ENCODE results near the gene RS1.

The RS1 gene

DNA sequence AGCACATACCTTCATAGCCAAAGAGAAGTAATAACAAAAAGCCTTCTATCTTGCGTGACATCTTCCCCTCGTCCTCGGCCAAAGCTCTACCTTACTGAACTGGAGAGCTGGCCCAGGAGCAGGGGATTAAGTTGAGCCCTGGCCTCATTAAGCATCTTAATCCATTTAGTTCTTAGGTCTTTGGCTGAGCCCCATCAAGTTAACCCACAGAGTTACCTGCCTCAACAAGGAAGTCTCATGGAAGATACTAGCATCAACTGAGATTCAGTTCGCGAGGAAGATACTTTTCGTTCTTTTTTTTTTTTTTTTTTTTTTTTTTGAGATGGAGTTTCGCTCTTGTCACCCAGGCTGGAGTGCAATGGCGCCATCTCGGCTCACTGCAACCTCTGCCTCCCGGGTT lies at the start of gene RS1:
Gene RS1 (minus strand): TSS at position 101 of the 400 bp plus-strand sequence. CDS start 40 bp downstream, at position 61.
- no peak within 1 kb of the TSS for H3K4me3 ChIP-seq (ENCODE audit: low read length)
- no peaks in the 10 kb centered on the region for H3K27me3 ChIP-seq (ENCODE audit: control insufficient read depth, insufficient read depth, low read length)
- no peak within 1 kb of the TSS for H3K27ac ChIP-seq (ENCODE audit: low read length)
- H3K4me1 ChIP-seq (ENCODE audit: control insufficient read depth, low read depth, low read length), result no peaks in the 10 kb centered on the region
- H3K9me3 ChIP-seq (ENCODE audit: control insufficient read depth, low read depth, low read length), result peaks cover 8% of the 10 kb centered on the region
- no peak within 1 kb of the TSS for H3K9ac ChIP-seq (ENCODE audit: low read length)
- H3K36me3 ChIP-seq (ENCODE audit: control insufficient read depth, low read depth, low read length), result no peaks in the 10 kb centered on the region

DNA sequence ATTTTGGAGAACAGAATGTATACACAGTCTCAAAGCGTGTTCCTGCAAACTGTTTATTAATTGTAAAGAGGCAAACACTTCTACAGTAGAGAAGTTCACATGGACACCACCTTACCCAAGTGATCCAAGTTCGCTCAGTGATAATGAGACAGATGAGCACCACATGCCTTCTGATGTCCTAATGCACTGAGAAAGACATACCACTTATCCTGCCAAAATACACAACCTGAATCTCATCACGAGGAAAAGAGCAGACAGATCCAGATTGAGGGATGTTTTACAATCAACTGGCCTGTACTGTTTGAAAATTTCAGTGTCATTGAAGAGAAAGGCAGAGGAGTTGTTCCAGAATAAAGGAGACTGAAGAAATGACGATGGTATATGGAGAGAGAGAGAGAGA lies 47.9 kb upstream of the RS1 start:
- H3K4me1 ChIP-seq (ENCODE audit: control insufficient read depth, low read depth, low read length), result no peaks in the 10 kb centered on the region
- no peak overlapping the region for H3K27ac ChIP-seq (ENCODE audit: low read length)
- no peak overlapping the region for H3K9ac ChIP-seq (ENCODE audit: low read length)
- H3K4me3 ChIP-seq (ENCODE audit: low read length), result no peak overlapping the region
- H3K27me3 ChIP-seq (ENCODE audit: control insufficient read depth, insufficient read depth, low read length), result no peaks in the 10 kb centered on the region
- H3K36me3 ChIP-seq (ENCODE audit: control insufficient read depth, low read depth, low read length), result no peaks in the 10 kb centered on the region
- peaks cover 21% of the 10 kb centered on the region for H3K9me3 ChIP-seq (ENCODE audit: control insufficient read depth, low read depth, low read length)

DNA sequence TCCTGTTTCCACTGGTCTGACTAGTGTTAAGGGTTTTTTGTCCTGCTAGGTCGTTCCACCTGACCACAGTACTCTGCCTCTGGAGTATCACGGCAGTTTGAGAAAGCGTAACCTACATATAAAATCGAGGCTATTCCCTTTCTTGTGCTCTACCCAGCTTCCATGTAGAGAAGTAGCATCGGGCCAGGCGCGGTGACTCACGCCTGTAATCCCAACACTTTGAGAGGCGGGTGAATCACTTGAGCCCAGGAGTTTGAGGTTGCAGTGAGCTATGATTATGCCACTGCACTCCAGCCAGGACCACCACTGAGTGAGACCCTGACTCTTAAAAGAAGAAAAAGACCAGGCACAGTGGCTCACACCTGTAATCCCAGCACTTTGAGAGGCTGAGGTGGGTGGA lies 43.0 kb upstream of the RS1 start:
- Histone ChIP-seq H3K4me1 (ENCODE audit: control insufficient read depth, low read depth, low read length) (no peaks in the 10 kb centered on the region), H3K9ac (ENCODE audit: low read length) (no peak overlapping the region), H3K9me3 (ENCODE audit: control insufficient read depth, low read depth, low read length) (peaks cover 17% of the 10 kb centered on the region), H3K27ac (ENCODE audit: low read length) (no peak overlapping the region), H3K4me3 (ENCODE audit: low read length) (no peak overlapping the region), H3K27me3 (ENCODE audit: control insufficient read depth, insufficient read depth, low read length) (no peaks in the 10 kb centered on the region), H3K36me3 (ENCODE audit: control insufficient read depth, low read depth, low read length) (no peaks in the 10 kb centered on the region)

DNA sequence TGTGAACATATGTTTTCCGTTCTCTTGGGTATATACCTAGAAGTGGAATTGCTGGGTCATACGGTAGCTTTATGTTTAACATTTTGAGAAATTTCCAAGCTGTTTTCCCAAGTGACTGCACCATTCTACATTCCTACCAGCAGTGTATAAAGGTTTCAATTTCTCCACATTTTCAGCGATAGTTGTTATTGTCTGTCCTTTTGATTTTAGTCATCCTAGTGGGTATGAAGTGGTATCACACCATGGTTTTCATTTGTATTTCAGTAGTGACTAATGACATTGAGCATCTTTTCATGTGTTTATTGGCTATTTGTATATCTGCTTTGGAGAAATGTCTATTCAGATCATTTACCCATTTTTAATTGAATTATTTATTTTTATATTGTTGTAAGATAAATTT lies 37.9 kb upstream of the RS1 start:
- no peaks in the 10 kb centered on the region for H3K4me1 ChIP-seq (ENCODE audit: control insufficient read depth, low read depth, low read length)
- H3K27me3 ChIP-seq (ENCODE audit: control insufficient read depth, insufficient read depth, low read length), result no peaks in the 10 kb centered on the region
- no peak overlapping the region for H3K27ac ChIP-seq (ENCODE audit: low read length)
- H3K9ac ChIP-seq (ENCODE audit: low read length), result no peak overlapping the region
- no peaks in the 10 kb centered on the region for H3K36me3 ChIP-seq (ENCODE audit: control insufficient read depth, low read depth, low read length)
- peaks cover 21% of the 10 kb centered on the region for H3K9me3 ChIP-seq (ENCODE audit: control insufficient read depth, low read depth, low read length)
- no peak overlapping the region for H3K4me3 ChIP-seq (ENCODE audit: low read length)

GRCh38 chrX:18707426-18708049 lies 35.6 kb upstream of the RS1 start, which contains the start of gene PPEF1:
PPEF1 (plus strand) TSS chrX:18707645; CDS start chrX:18707781, 136 bp downstream.
- H3K36me3 ChIP-seq (ENCODE audit: control insufficient read depth, low read depth, low read length), result no peaks in the 10 kb centered on the region

GRCh38 chrX:18702362-18703195 lies 30.7 kb upstream of the RS1 start:
- Histone ChIP-seq H3K9me3 (ENCODE audit: control insufficient read depth, low read depth, low read length) (peaks cover 16% of the 10 kb centered on the region), H3K27me3 (ENCODE audit: control insufficient read depth, insufficient read depth, low read length) (no peaks in the 10 kb centered on the region), H3K4me3 (ENCODE audit: low read length) (no peak overlapping the region), H3K36me3 (ENCODE audit: control insufficient read depth, low read depth, low read length) (no peaks in the 10 kb centered on the region), H3K27ac (ENCODE audit: low read length) (no peak overlapping the region), H3K4me1 (ENCODE audit: control insufficient read depth, low read depth, low read length) (no peaks in the 10 kb centered on the region), H3K9ac (ENCODE audit: low read length) (no peak overlapping the region)

More at GRCh38 chrX:18707426-18708049, 35.6 kb upstream of the RS1 start, which contains the start of gene PPEF1:
- Histone ChIP-seq H3K4me1 (ENCODE audit: control insufficient read depth, low read depth, low read length) (no peaks in the 10 kb centered on the region), H3K4me3 (ENCODE audit: low read length) (no peak within 1 kb of the TSS), H3K27me3 (ENCODE audit: control insufficient read depth, insufficient read depth, low read length) (no peaks in the 10 kb centered on the region), H3K9ac (ENCODE audit: low read length) (no peak within 1 kb of the TSS), H3K27ac (ENCODE audit: low read length) (no peak within 1 kb of the TSS), H3K9me3 (ENCODE audit: control insufficient read depth, low read depth, low read length) (peaks cover 14% of the 10 kb centered on the region)

DNA sequence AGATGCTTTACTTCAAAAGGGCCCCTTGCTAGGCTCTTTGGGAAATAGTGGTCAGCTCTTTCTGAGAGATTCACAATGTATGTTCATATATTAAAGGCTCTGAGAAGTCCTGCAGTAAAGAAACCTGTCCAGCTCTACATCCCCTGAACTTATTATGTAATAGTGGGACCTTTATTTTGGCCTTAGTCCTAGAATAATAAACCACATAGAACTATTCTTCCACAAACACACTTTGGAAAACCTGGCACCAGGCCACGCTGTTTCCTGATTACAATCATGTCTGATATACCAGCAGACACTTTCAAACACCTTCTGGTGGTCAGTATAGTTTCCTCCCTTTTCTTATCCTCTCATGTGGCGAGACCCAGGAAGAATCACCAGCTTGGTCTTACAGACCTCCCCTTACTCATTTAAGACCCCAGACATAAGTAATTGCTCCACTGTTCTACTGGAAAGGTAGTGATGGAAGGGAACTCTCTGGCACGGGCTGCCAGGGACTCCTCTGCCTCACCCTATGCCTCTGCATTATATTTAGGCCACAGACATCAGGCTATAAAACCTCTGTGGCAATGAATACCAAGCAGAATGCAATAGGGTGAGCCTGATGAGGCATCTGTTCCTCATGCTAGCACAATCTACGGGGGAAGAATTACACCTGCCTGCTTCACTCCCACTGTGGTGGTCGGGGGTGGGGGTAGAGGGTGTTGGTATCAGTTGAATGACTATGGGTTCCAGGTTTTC lies 29.9 kb upstream of the RS1 start:
- Histone ChIP-seq H3K27ac (ENCODE audit: low read length) (no peak overlapping the region), H3K9ac (ENCODE audit: low read length) (no peak overlapping the region), H3K4me1 (ENCODE audit: control insufficient read depth, low read depth, low read length) (no peaks in the 10 kb centered on the region)

DNA sequence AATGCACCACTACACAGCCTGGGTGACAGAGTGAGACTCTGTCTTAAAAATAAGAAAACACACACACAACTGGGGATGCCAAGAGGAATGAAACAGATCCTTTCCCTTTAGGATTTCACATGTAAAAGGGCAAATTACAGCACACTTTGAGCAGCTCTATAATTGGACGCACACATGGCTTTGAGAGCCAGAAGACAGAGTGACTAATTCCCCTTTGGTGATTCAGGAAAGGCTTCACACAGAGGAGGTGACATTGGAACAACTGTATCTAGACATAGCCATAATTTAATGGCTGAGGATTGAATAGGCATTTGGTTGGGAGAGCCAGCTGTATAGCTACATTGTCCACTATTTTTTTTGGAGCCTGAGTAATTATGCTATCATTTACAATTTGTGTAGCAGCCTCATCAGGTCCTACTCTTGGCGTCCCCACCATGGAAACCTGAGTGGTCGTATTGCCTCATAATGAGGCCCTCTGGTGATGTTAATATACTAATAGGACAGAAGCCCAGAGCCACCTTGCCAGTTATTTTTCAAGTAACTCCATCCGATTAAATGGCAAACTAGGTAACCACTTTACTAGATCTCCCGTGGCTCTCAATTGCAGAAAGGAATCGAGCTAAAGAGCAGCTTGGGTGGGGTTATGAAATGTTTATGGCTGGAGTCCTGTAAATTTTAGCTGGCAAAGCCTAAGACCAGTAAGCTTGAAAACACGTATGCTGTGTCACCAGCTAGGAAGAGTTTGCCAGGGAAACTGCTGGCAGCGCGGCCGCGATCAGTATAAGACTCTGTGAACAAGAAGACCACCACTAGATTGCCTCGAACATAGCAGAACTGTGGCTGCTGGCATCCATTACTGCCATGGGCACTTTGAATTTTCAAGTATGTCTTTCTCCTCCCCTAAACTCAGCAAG lies 27.1 kb upstream of the RS1 start:
- Histone ChIP-seq H3K4me1 (ENCODE audit: control insufficient read depth, low read depth, low read length) (no peaks in the 10 kb centered on the region), H3K4me3 (ENCODE audit: low read length) (no peak overlapping the region), H3K9me3 (ENCODE audit: control insufficient read depth, low read depth, low read length) (peaks cover 26% of the 10 kb centered on the region), H3K27ac (ENCODE audit: low read length) (no peak overlapping the region), H3K27me3 (ENCODE audit: control insufficient read depth, insufficient read depth, low read length) (no peaks in the 10 kb centered on the region), H3K36me3 (ENCODE audit: control insufficient read depth, low read depth, low read length) (no peaks in the 10 kb centered on the region), H3K9ac (ENCODE audit: low read length) (no peak overlapping the region)

More for the DNA sequence above, 29.9 kb upstream of the RS1 start:
- no peak overlapping the region for H3K4me3 ChIP-seq (ENCODE audit: low read length)
- H3K27me3 ChIP-seq (ENCODE audit: control insufficient read depth, insufficient read depth, low read length), result no peaks in the 10 kb centered on the region
- H3K9me3 ChIP-seq (ENCODE audit: control insufficient read depth, low read depth, low read length), result peaks cover 10% of the 10 kb centered on the region
- no peaks in the 10 kb centered on the region for H3K36me3 ChIP-seq (ENCODE audit: control insufficient read depth, low read depth, low read length)

DNA sequence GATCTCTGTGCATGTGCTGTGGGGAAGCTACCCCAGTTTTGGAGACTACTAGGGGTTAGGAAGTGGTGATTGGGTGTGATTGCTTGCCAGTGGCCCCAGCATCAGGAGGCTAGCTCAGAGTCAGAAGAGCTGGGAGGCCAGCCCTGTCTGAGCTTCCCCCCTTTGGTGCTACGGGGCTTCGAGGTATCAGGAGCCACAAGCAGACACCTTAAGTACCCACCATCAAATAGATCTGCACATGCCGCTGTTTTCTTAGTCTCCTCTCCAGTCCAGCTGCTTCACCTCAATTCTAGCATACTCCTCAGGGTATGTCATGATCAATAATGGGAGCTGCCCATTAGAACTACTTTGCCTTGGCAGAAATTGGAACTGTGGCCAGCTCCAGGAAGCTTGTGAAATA lies 24.7 kb upstream of the RS1 start:
- no peak overlapping the region for H3K4me3 ChIP-seq (ENCODE audit: low read length)
- H3K9me3 ChIP-seq (ENCODE audit: control insufficient read depth, low read depth, low read length), result peaks cover 29% of the 10 kb centered on the region
- no peaks in the 10 kb centered on the region for H3K4me1 ChIP-seq (ENCODE audit: control insufficient read depth, low read depth, low read length)
- no peaks in the 10 kb centered on the region for H3K27me3 ChIP-seq (ENCODE audit: control insufficient read depth, insufficient read depth, low read length)
- H3K27ac ChIP-seq (ENCODE audit: low read length), result no peak overlapping the region
- H3K9ac ChIP-seq (ENCODE audit: low read length), result no peak overlapping the region
- no peaks in the 10 kb centered on the region for H3K36me3 ChIP-seq (ENCODE audit: control insufficient read depth, low read depth, low read length)

DNA sequence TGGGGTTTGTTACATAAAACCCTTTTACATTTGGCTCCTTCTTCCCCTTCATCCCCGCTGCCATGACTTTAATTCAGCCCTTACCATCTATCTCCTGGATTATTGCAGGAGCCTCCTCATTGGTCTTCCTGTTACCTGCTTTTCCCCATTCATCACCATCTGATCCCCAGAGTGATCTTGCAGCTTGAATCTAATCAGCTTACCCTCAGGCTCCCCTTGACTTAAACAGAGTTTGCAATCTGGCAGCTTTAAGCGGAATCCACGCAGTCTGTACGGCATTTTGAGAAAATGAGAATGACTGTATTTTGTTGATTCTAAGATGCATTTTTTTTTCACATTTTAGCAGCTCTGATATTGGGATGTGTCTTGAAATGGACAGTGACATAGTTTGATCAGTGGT lies 20.6 kb upstream of the RS1 start:
- Histone ChIP-seq H3K9ac (ENCODE audit: low read length) (no peak overlapping the region), H3K4me3 (ENCODE audit: low read length) (no peak overlapping the region), H3K9me3 (ENCODE audit: control insufficient read depth, low read depth, low read length) (peaks cover 34% of the 10 kb centered on the region), H3K27ac (ENCODE audit: low read length) (no peak overlapping the region), H3K4me1 (ENCODE audit: control insufficient read depth, low read depth, low read length) (no peaks in the 10 kb centered on the region), H3K27me3 (ENCODE audit: control insufficient read depth, insufficient read depth, low read length) (no peaks in the 10 kb centered on the region), H3K36me3 (ENCODE audit: control insufficient read depth, low read depth, low read length) (no peaks in the 10 kb centered on the region)

DNA sequence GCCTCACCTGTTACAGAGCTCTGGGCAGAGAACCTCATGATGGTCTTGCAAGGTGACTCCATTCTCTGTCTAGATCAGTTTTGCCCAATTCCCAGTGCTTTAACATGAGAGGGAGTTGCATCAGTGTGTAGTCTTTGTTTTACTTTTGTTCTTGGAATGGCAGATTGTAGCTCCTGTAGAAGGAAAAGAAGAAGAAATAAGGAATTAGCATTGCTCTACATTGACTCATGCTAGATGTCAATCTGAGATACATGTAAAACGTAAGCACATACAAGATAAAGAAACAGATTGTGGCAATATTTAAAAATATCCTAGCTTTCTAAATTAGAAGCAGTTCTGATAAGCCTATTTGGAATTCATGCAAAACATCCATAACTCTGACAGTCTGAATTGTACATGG lies 19.5 kb upstream of the RS1 start:
- no peak overlapping the region for H3K27ac ChIP-seq (ENCODE audit: low read length)
- peaks cover 3% of the 10 kb centered on the region for H3K4me1 ChIP-seq (ENCODE audit: control insufficient read depth, low read depth, low read length)
- peaks cover 37% of the 10 kb centered on the region for H3K9me3 ChIP-seq (ENCODE audit: control insufficient read depth, low read depth, low read length)
- H3K36me3 ChIP-seq (ENCODE audit: control insufficient read depth, low read depth, low read length), result no peaks in the 10 kb centered on the region
- H3K27me3 ChIP-seq (ENCODE audit: control insufficient read depth, insufficient read depth, low read length), result no peaks in the 10 kb centered on the region
- no peak overlapping the region for H3K9ac ChIP-seq (ENCODE audit: low read length)
- H3K4me3 ChIP-seq (ENCODE audit: low read length), result no peak overlapping the region
